Psoas muscle (tissue), 8 donors: ENCODE data around the gene RPTOR. TPM values are rescaled to one million over a fixed set of nuclear protein-coding genes. Genes with fewer than 3 reads are reported as not detected.
A peak's percentile ranks its signal among the peaks of the same experiment; 100 is the strongest.

ENCODE experiments used
- ATAC-seq, 4 donors: fragments of 200-7000 bp; cut with Tn5 transposase; one replicate each; pipeline ENCODE4 v1.9.1; 2020; ENCODE audit warnings: moderate library complexity in 3 of 4, mild to moderate bottlenecking in 2 of 4
- DNase-seq, 2 donors: peaks; one replicate each; pipeline ENCODE4 v3.0.0-alpha.2; 2020
- H3K27ac ChIP-seq: fragments of 200-600 bp; one replicate; pipeline ENCODE4 v1.8.0; 2022
- H3K27me3 ChIP-seq, 3 donors: fragments of 200-600 bp in 1 of 3; one replicate each; pipeline versions ENCODE4 v1.6.1 to v1.8.0; 2013 to 2022; ENCODE audit warnings: low read length in 2 of 3, mild to moderate bottlenecking in 2 of 3, moderate library complexity in 1 of 3; ENCODE audit not compliant: insufficient read depth in 3 of 3
- H3K36me3 ChIP-seq, 2 donors: fragments of 200-600 bp in 1 of 2; one replicate each; pipeline versions ENCODE4 v1.6.1 to v1.8.0; 2013 to 2022; ENCODE audit warnings: low read depth in 1 of 2, mild to moderate bottlenecking in 1 of 2, moderate library complexity in 1 of 2; ENCODE audit not compliant: insufficient read depth in 1 of 2
- H3K4me1 ChIP-seq: fragments of 200-600 bp; one replicate; pipeline ENCODE4 v1.8.0; 2022
- H3K4me3 ChIP-seq: fragments of 200-600 bp; one replicate; pipeline ENCODE4 v1.8.0; 2022; ENCODE audit warnings: mild to moderate bottlenecking
- H3K9me3 ChIP-seq: fragments of 200-600 bp; one replicate; pipeline ENCODE4 v1.8.0; 2022
- CTCF ChIP-seq: fragments of 200-600 bp; IDR thresholded peaks from one replicate; pipeline ENCODE4 v1.8.0; 2022; ENCODE audit warnings: antibody characterized with exemption
- WGBS, 3 donors: extraction: QIAGEN DNeasy Blood & Tissue Kit; methylation state at CpG; one replicate each; pipeline versions ENCODE4 v1.1.6 to v1.1.7; 2013; 5-methylcytosine and 5-hydroxymethylcytosine counted together
- intact Hi-C, 2 donors: fragments of 100-400 bp; cut with DNase I; formaldehyde crosslinking; loops; one replicate each; pipeline versions ENCODE4 v1.11.0 to v1.14.2; 2022
- polyA plus RNA-seq, 3 donors: library from polyadenylated mRNA; stranded (reverse); fragments of 200-250 nt; gene quantifications; one replicate each; pipeline ENCODE4 v1.2.3, GENCODE V29; 2013
- total RNA-seq, 4 donors: library from RNA; stranded (reverse); fragmentation: NEBNext Ultra II Directional in 2 of 4; extraction: Animal tissue kit (Norgen Biotek cat#: 25700) in 2 of 4; gene quantifications; one replicate each; pipeline versions ENCODE4 v1.2.1 to v1.2.4, GENCODE V29; 2021 to 2023
- donor health status: healthy with polysubstance abuse.
- donor health status: DM: no; HTN: no; CAD: no; lungs with moderate emphysema.
- donor health status: Bipolar disorder and iron deficiency.
- donor health status: healthy.
- donor health status: DM: yes; HTN: yes; CAD: no.
- donor health status: DM: no; HTN: no; CAD: no.
- donor health status: DM: no; HTN: no; CAD: no.
- donor health status: DM: yes; HTN: yes; CAD: no.

Gene RPTOR
- total and polyA plus RNA-seq, 7 donors = 13.6 to 82.2 (median 32.5) TPM

DNA sequence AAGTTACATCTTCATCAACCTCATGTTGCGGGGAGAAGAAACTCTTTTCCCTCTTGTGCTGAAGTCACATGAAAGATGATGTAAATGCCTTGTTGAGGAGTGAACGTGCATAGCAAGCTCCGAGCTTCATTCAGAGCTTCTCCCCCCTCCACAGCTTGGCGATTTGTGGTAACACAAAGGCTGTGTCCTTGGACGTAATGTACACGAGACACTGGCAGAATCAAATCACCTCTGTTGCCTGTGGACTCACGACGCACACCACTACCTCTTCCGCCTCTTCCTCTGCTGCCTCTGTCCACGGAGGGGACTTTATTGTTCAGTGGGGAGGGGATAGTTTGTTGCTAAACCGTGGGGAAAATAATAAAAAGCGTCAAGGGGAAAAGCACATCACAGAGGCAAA lies 392.1 kb downstream of the RPTOR start:
- Histone ChIP-seq H3K36me3 (peaks cover 0 to 38% of the 10 kb centered on the region in 2 donors), H3K4me1 (no peaks in the 10 kb centered on the region), H3K27me3 (no peaks in the 10 kb centered on the region), H3K4me3 (no peak overlapping the region), H3K27ac (no peak overlapping the region), H3K9me3 (no peaks in the 10 kb centered on the region)
- ATAC-seq (no peak), DNase-seq (no peak)
- intact Hi-C loops = no loop called here
- WGBS, 3 donors = 80 to 86% (median 83%) methylated on average over 12 of the region's 12 CpGs
- TF ChIP-seq CTCF = no peak

DNA sequence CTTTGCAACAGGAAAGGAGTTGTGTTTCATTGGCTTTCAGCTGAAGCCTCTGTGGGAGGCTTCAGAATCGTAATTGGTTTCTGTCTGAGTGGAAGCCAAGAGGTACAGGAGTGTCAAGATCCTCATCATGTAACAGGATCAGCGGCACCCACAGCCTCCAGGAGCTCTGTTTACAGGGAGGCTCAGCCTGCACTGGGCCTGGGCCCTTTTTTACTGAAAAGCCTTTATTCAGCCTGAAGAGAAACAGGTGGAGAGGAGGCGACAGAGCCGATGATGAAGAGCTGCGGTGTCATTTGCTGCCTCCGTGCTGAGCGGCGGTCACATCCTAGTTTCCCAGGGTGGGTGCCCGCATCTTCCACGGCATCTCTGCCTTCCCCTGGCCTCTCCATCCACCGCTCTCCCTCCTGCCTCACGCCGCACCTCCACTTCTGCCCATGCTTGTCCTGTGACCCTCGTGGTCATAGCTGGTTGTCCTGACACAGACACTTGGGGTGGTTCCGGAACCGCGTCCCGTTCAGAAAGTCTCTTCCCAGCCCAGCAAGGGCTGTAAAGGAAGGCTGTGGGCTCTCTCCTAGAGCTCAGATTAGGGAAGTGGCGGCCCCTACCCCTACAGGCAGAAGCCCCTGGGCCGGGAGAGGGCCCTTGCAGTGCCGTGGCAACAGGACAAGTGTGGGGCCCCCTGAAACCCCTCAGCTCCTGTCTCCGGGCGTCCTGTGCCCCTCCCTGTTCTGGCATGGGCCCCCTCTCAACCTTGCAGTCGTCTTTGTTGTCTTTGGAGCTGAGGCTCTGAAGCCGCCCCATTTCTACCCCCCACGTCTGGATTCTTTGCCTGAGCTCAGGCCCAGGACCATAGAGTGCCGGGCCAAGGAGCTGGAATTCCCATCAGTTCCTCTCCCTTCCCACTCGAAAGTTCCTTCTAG lies 393.1 kb downstream of the RPTOR start:
- Histone ChIP-seq H3K4me1 (peaks cover 8% of the 10 kb centered on the region), H3K4me3 (no peak overlapping the region), H3K9me3 (no peaks in the 10 kb centered on the region), H3K27ac (no peak overlapping the region), H3K36me3 (peaks cover 0 to 39% of the 10 kb centered on the region in 2 donors), H3K27me3 (no peaks in the 10 kb centered on the region)
- DNase-seq (peak in 1 of 2 donors; percentile 36), ATAC-seq (no peak)
- WGBS, 3 donors = 85 to 88% (median 85%) methylated on average over 28 of the region's 28 CpGs
- no peak for TF ChIP-seq CTCF
- intact Hi-C loops = no loop called here

DNA sequence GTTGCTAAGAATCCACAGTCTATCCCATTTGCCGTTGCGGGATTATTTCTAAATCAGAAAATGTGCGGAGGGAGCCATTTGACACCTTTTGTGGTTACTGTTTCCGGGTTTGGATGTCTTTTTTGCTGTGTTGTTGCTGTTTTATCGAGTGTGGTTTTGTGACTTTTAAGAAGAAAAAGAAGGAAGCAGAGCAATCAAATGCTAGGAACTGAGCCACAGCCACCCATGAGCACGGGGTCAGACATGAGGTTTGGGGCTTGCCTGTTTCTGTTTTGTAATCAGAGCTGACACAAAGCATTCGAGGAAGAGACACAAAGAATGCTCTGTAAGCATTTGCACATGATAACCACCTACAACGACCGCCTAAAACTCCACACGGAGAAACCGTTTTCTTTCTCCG lies 393.9 kb downstream of the RPTOR start:
- ATAC-seq (no peak), DNase-seq (no peak)
- H3K27ac ChIP-seq = no peak overlapping the region
- intact Hi-C loops = no loop called here
- peaks cover 11% of the 10 kb centered on the region for H3K4me1 ChIP-seq
- H3K36me3 ChIP-seq = peaks cover 0 to 39% of the 10 kb centered on the region in 2 donors
- H3K9me3 ChIP-seq = no peaks in the 10 kb centered on the region
- 78 to 85% (median 84%) methylated on average over 12 of the region's 12 CpGs for WGBS, 3 donors
- H3K4me3 ChIP-seq = no peak overlapping the region
- no peak for TF ChIP-seq CTCF
- H3K27me3 ChIP-seq = no peaks in the 10 kb centered on the region

DNA sequence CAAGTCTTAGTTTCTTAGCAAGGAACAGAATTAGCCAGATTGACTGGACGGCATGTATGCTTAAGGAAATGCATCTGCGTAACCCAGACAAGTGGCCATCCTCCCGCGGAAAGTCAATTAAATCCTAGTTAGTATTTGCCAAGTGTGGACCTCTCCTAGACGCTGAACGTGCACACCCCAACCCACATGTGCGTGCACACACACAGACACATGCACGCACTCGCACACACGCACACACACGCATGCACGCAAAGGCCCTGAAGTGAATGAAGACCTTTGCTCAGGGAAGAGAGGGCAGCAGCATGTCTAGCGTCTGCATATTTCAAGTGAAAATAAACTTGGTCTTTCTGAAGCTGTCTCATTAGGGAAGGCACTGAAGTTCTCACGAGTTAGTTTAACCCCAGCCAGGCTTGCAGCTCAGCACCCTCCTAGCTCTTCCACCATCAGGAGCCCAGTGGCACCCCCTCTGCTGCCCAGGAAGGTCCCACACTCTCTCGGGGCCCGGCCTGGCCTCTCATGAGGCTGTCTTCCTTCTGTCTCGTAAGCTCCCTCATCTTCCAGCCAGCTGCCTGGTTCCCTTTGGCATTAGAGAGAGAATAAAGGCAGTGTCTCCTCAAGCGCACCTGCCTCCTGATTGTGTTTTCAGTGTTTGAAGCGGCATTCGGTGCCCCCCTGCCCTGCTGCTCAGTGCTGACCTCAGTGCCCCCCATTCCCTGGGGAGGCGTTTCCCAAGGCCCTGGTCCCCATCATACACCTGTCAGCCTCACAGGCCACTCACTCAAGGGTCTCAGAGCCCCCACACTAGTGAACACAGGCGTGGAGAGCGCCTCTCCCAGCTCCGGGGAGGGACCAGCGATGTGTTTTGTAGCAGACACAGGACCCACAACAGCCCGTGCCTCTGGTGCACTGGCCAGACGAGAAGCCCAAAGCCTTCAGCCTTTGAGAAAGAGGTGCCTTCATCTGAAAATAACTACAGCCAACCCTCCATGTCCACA lies 394.8 kb downstream of the RPTOR start:
- peaks cover 11% of the 10 kb centered on the region for H3K4me1 ChIP-seq
- no peaks in the 10 kb centered on the region for H3K27me3 ChIP-seq
- WGBS, 3 donors = 88 to 92% (median 92%) methylated on average over 27 of the region's 27 CpGs
- H3K4me3 ChIP-seq = no peak overlapping the region
- no peaks in the 10 kb centered on the region for H3K9me3 ChIP-seq
- ATAC-seq (no peak), DNase-seq (peak in 1 of 2 donors; percentile 39)
- intact Hi-C loops = no loop called here
- no peak overlapping the region for H3K27ac ChIP-seq
- H3K36me3 ChIP-seq = peaks cover 0 to 36% of the 10 kb centered on the region in 2 donors
- no peak for TF ChIP-seq CTCF
